Heart left ventricle (tissue), 13 donors: ENCODE data around the gene PEAK1.

Source experiments
- CTCF ChIP-seq, 12 donors: fragments of 200-600 bp; sonication (generic) in 4 of 12; IDR thresholded peaks; one replicate each; pipeline versions ENCODE4 v1.5.0 to v1.8.0; 2018 to 2022; ENCODE audit warnings: antibody characterized with exemption in 12 of 12, mild to moderate bottlenecking in 5 of 12
- POLR2A ChIP-seq, 2 donors: fragments of 450-650 bp; IDR thresholded peaks; one replicate each; pipeline ENCODE4 v1.6.1; 2017; ENCODE audit warnings: antibody characterized with exemption in 2 of 2, mild to moderate bottlenecking in 2 of 2, moderate library complexity in 2 of 2
- donor health status: ischemic (EF 13 %, LVEDD 7.1; RV severe dilation, severe dysfunction).
- donor health status: DM: no; HTN: yes; CAD: no.
- donor health status: DM: no; HTN: no; CAD: no.
- donor health status: ischemic (EF 25% LVEDD 6.9; RV normal size, moderate dysfunction).
- donor health status: ischemic (EF 25% LVEDD 5.7; RV mildly dilated, moderate dysfunction).
- donor health status: ischemic (EF 35%, LVEDD 5.7; RV mildly dilated, moderate dysfunction).
- donor health status: nonischemic (EF 11% LVEDD 7.7; RV severe dilation, severe dysfunction).
- donor health status: DM: yes; HTN: yes; CAD: no.
- donor health status: PGD.
- donor health status: ischemic (EF 29% LVEDD 5.4; RV normal size, mild dysfunction).
- donor health status: nonischemic (EF 23%, LVEDD 6.1; RV moderate dilation, normal function).

- no peak for TF ChIP-seq CTCF (IDR thresholded peaks at IDR 0.05)
- no peak for TF ChIP-seq POLR2A (IDR thresholded peaks at IDR 0.05)
Observed at GRCh38 chr15:77349666-77350065, 70.2 kb downstream of the PEAK1 start.
